NT2/D1 (cell line): Measurements from ENCODE around the gene BAAT.

ENCODE experiments used
- YY1 ChIP-seq: IDR thresholded peaks from 2 replicates; pipeline ENCODE4 v1.6.1; 2011; ENCODE audit not compliant: insufficient read length, insufficient read depth
- ZNF274 ChIP-seq: IDR thresholded peaks from 2 replicates; pipeline ENCODE4 v1.6.1; 2011; ENCODE audit warnings: mild to moderate bottlenecking, low read depth, low read length

DNA sequence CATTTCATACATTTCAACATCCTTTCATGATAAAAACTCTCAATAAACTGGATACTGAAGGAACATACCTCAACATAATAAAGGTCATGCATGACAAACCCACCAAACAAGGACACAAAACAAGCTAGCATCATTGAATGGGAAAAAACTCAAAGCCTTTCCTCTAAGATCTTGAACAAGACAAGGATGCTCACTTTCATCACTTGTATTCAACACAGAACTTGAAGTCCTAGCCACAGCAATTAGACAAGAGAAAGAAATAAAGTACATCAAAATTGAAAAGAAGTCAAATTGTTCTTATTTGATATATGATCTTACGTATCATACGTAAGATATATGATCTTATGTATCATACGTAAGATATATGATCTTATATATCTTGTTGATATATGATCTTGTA, 8.3 kb upstream of the BAAT start:
- TF ChIP-seq YY1 (no peak), ZNF274 (no peak)
